Liver (tissue), 9 donors: Measurements from ENCODE around the gene PTPRN2. TPM values are rescaled to one million over a fixed set of nuclear protein-coding genes. Genes with fewer than 3 reads are reported as not detected.
A peak's percentile ranks its signal among the peaks of the same experiment; 100 is the strongest.

Source experiments
- DNase-seq: peaks from one replicate; pipeline ENCODE4 v3.0.0-alpha.2; 2017; ENCODE audit warnings: low spot score
- H3K27ac ChIP-seq, 2 donors: one replicate each; pipeline ENCODE4 v1.7.0; 2013; ENCODE audit warnings: inconsistent platforms in 2 of 2, low read length in 2 of 2, control low read depth in 1 of 2, low read depth in 1 of 2, mild to moderate bottlenecking in 1 of 2
- H3K27me3 ChIP-seq, 4 donors: one replicate each; pipeline versions ENCODE4 v1.6.1 to v1.7.0; 2013; ENCODE audit warnings: low read length in 3 of 4, inconsistent platforms in 1 of 4, mild to moderate bottlenecking in 1 of 4, moderate library complexity in 1 of 4; ENCODE audit not compliant: control insufficient read depth in 4 of 4, insufficient read depth in 4 of 4
- H3K36me3 ChIP-seq, 4 donors: one replicate each; pipeline versions ENCODE4 v1.6.1 to v1.7.0; 2013; ENCODE audit warnings: low read length in 3 of 4, mild to moderate bottlenecking in 3 of 4, low read depth in 1 of 4, moderate library complexity in 1 of 4; ENCODE audit not compliant: control insufficient read depth in 4 of 4, insufficient read depth in 3 of 4
- H3K4me1 ChIP-seq, 4 donors: one replicate each; pipeline versions ENCODE4 v1.6.1 to v1.7.0; 2013; ENCODE audit warnings: low read length in 3 of 4, mild to moderate bottlenecking in 3 of 4, moderate library complexity in 1 of 4; ENCODE audit not compliant: control insufficient read depth in 4 of 4, insufficient read depth in 4 of 4
- H3K4me3 ChIP-seq, 3 donors: one replicate each; pipeline versions ENCODE4 v1.6.1 to v1.7.0; 2013; ENCODE audit warnings: low read length in 3 of 3, control low read depth in 1 of 3, low read depth in 1 of 3, mild to moderate bottlenecking in 1 of 3
- H3K9ac ChIP-seq, 2 donors: one replicate each; pipeline ENCODE4 v1.7.0; 2013; ENCODE audit warnings: low read length in 2 of 2, mild to moderate bottlenecking in 2 of 2, moderate library complexity in 2 of 2, control low read depth in 1 of 2, low read depth in 1 of 2
- H3K9me3 ChIP-seq, 4 donors: one replicate each; pipeline versions ENCODE4 v1.6.1 to v1.7.0; 2013; ENCODE audit warnings: low read length in 3 of 4; ENCODE audit not compliant: control insufficient read depth in 4 of 4
- ATF3 ChIP-seq: IDR thresholded peaks from 2 replicates; pipeline ENCODE4 v1.6.1; 2016; ENCODE audit warnings: antibody characterized with exemption
- CTCF ChIP-seq: fragments of 150-350 bp; IDR thresholded peaks from 2 replicates; pipeline ENCODE4 v1.5.1; 2017; ENCODE audit warnings: improper control_type of control experiment, low read depth, low read length; ENCODE audit not compliant: missing input control
- EGR1 ChIP-seq, 2 donors: IDR thresholded peaks; 2 replicates each; pipeline ENCODE4 v1.6.1; 2016 to 2018; ENCODE audit warnings: antibody characterized with exemption in 2 of 2, low read depth in 2 of 2
- FOXA1 ChIP-seq: IDR thresholded peaks from 2 replicates; pipeline ENCODE4 v1.6.1; 2016; ENCODE audit warnings: antibody characterized with exemption
- FOXA2 ChIP-seq: IDR thresholded peaks from 2 replicates; pipeline ENCODE4 v1.6.1; 2016; ENCODE audit warnings: antibody characterized with exemption
- GABPA ChIP-seq, 2 donors: IDR thresholded peaks in 1 of 2; conservative IDR thresholded peaks in 1 of 2; 2 replicates each; pipeline ENCODE4 v1.6.1; 2016; ENCODE audit warnings: antibody characterized with exemption in 2 of 2, mild to moderate bottlenecking in 1 of 2, moderate library complexity in 1 of 2
- HNF4A ChIP-seq, 2 donors: conservative IDR thresholded peaks; 2 replicates each; pipeline ENCODE4 v1.6.1; 2016; ENCODE audit warnings: antibody characterized with exemption in 2 of 2, mild to moderate bottlenecking in 2 of 2
- HNF4G ChIP-seq: IDR thresholded peaks from 2 replicates; pipeline ENCODE4 v1.6.1; 2016; ENCODE audit warnings: antibody characterized with exemption
- JUND ChIP-seq, 2 donors: IDR thresholded peaks; 2 replicates each; pipeline ENCODE4 v1.6.1; 2016; ENCODE audit warnings: antibody characterized with exemption in 2 of 2
- NR2F2 ChIP-seq: IDR thresholded peaks from 2 replicates; pipeline ENCODE4 v1.6.1; 2016; ENCODE audit warnings: antibody characterized with exemption
- RAD21 ChIP-seq, 2 donors: IDR thresholded peaks; 2 replicates each; pipeline ENCODE4 v1.6.1; 2016; ENCODE audit warnings: antibody characterized with exemption in 2 of 2, mild to moderate bottlenecking in 2 of 2
- REST ChIP-seq: IDR thresholded peaks from 2 replicates; pipeline ENCODE4 v1.6.1; 2016; ENCODE audit warnings: antibody characterized with exemption, mild to moderate bottlenecking
- RXRA ChIP-seq, 2 donors: IDR thresholded peaks; 2 replicates each; pipeline ENCODE4 v1.6.1; 2017 to 2018; ENCODE audit warnings: antibody characterized with exemption in 2 of 2, mild to moderate bottlenecking in 1 of 2
- SP1 ChIP-seq: IDR thresholded peaks from 2 replicates; pipeline ENCODE4 v1.6.1; 2018; ENCODE audit warnings: antibody characterized with exemption, mild to moderate bottlenecking
- TAF1 ChIP-seq: conservative IDR thresholded peaks from 2 replicates; pipeline ENCODE4 v1.6.1; 2016; ENCODE audit warnings: antibody characterized with exemption, mild to moderate bottlenecking
- YY1 ChIP-seq: IDR thresholded peaks from 2 replicates; pipeline ENCODE4 v1.6.1; 2016; ENCODE audit warnings: antibody characterized with exemption, mild to moderate bottlenecking
- WGBS: extraction: QIAGEN DNeasy Blood & Tissue Kit; methylation state at CpG from one replicate; pipeline ENCODE4 v1.1.7; 2013; 5-methylcytosine and 5-hydroxymethylcytosine counted together
- polyA plus RNA-seq, 2 donors: library from polyadenylated mRNA; stranded (reverse) in 1 of 2; unstranded in 1 of 2; fragments of 200-250 nt in 1 of 2; fragments of >200 nt in 1 of 2; fragmentation: Nextera tagmentation in 1 of 2; extraction: Ambion mirVana in 1 of 2; gene quantifications; one replicate each; pipeline versions ENCODE4 v1.2.1 to v1.2.3, GENCODE V29; 2013 to 2015
- total RNA-seq, 2 donors: library from RNA; depleted of rRNA; stranded (reverse); fragments of >200 nt; gene quantifications; one replicate each; pipeline ENCODE4 v1.2.3, GENCODE V29; 2014
- TF ChIP-seq, protein P1 (sequence below): IDR thresholded peaks from 2 replicates; pipeline ENCODE4 v1.6.1; 2016; ENCODE audit warnings: antibody characterized with exemption
- TF ChIP-seq, protein P2 (sequence below): IDR thresholded peaks from 2 replicates; pipeline ENCODE4 v1.6.1; 2016; ENCODE audit warnings: antibody characterized with exemption
- donor health status: healthy.
- donor health status: healthy.
- donor health status: healthy.
- donor health status: healthy.
- donor health status: healthy.

The PTPRN2 gene
- total and polyA plus RNA-seq, 4 donors, result 0.75 to 1.9 (median 1.1) TPM

DNA sequence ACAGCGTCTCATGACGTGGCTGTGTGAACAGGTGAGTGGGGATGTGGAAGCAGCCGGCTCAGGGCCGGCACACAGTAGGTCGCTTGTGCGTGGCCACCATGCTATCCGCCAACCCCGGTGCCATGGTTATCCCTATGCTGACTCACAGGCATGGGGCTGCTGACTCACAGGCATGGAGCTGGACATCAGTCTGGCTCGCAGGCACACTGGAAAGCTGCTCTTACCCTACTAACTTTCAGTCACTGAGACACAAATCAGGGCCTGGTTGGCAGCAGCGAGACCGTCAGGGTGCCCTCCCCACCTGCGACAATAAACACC lies 341.9 kb downstream of the PTPRN2 start:
- 97% methylated on average over 12 of the region's 12 CpGs for WGBS
- H3K4me1 ChIP-seq, result no peaks in the 10 kb centered on the region
- H3K9ac ChIP-seq, result no peak overlapping the region
- no peak overlapping the region for H3K27ac ChIP-seq
- H3K9me3 ChIP-seq, result no peaks in the 10 kb centered on the region
- no peaks in the 10 kb centered on the region for H3K36me3 ChIP-seq
- H3K4me3 ChIP-seq, result no peak overlapping the region
- DNase-seq, result peak; percentile 16
- H3K27me3 ChIP-seq, result no peaks in the 10 kb centered on the region
- TF ChIP-seq ATF3 (no peak), NR2F2 (no peak), SP1 (no peak), RXRA (IDR thresholded peaks at IDR 0.05) (no peak), EGR1 (IDR thresholded peaks at IDR 0.05; ENCODE audit: low read depth in 2 of 2) (no peak), JUND (IDR thresholded peaks at IDR 0.05) (no peak), RAD21 (IDR thresholded peaks at IDR 0.05) (no peak), FOXA1 (no peak), TAF1 (no peak), GABPA (IDR thresholded peaks at IDR 0.05 in 1 of 2, conservative IDR thresholded peaks at IDR 0.05 in 1 of 2) (no peak), HNF4G (no peak), HNF4A (conservative IDR thresholded peaks at IDR 0.05) (no peak), REST (no peak), FOXA2 (no peak)
- TF ChIP-seq, protein P1, sequence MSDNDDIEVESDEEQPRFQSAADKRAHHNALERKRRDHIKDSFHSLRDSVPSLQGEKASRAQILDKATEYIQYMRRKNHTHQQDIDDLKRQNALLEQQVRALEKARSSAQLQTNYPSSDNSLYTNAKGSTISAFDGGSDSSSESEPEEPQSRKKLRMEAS, result no peak
- TF ChIP-seq, protein P2, sequence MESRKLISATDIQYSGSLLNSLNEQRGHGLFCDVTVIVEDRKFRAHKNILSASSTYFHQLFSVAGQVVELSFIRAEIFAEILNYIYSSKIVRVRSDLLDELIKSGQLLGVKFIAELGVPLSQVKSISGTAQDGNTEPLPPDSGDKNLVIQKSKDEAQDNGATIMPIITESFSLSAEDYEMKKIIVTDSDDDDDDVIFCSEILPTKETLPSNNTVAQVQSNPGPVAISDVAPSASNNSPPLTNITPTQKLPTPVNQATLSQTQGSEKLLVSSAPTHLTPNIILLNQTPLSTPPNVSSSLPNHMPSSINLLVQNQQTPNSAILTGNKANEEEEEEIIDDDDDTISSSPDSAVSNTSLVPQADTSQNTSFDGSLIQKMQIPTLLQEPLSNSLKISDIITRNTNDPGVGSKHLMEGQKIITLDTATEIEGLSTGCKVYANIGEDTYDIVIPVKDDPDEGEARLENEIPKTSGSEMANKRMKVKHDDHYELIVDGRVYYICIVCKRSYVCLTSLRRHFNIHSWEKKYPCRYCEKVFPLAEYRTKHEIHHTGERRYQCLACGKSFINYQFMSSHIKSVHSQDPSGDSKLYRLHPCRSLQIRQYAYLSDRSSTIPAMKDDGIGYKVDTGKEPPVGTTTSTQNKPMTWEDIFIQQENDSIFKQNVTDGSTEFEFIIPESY, result no peak

DNA sequence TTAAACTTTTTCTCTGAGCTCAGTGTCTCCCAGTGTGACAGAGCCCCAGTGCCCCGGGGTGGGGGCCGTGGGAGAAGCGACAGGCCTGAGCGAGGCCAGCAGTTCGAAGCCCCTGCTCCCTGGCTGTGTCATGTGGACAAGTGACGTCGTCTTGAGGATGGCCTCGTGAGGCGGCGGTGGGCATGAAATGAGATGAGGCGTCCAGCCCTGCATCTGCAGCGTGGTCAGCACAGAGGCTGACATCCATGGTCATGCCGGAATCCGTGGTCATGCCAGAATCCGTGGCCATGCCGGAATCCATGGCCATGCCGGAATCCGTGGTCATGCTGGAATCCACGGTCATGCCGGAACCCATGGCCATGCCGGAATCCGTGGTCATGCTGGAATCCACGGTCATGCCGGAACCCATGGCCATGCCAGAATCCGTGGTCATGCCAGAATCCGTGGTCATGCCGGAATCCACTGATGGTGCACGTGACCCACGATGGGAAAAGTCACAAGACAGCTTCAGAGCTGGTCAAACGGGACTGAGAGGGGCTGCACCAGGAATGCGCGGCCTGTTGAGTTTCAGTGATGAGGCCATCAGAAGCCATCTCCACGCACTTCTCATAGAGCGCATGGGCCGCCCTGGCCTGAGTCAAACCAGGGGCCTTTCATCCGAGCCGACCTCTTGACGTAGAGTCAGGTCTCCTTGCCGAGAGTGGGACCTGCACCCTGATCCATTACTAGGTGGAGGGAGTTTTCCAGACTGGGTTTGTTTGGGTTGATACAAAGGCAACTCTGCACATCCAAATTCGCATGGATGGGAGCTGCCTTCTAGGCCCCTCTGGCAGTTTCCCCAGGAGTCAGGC lies 342.5 kb downstream of the PTPRN2 start:
- Histone ChIP-seq H3K9me3 (no peaks in the 10 kb centered on the region), H3K27ac (no peak overlapping the region), H3K27me3 (no peaks in the 10 kb centered on the region), H3K4me3 (no peak overlapping the region), H3K36me3 (no peaks in the 10 kb centered on the region), H3K4me1 (no peaks in the 10 kb centered on the region), H3K9ac (no peak overlapping the region)
- 96% methylated on average over 40 of the region's 40 CpGs for WGBS
- DNase-seq, result peak; percentile 23
- TF ChIP-seq CTCF (no peak), YY1 (no peak), NR2F2 (no peak), GABPA (IDR thresholded peaks at IDR 0.05 in 1 of 2, conservative IDR thresholded peaks at IDR 0.05 in 1 of 2) (no peak), RAD21 (IDR thresholded peaks at IDR 0.05) (no peak), TAF1 (no peak), ATF3 (no peak), JUND (IDR thresholded peaks at IDR 0.05) (no peak)
- TF ChIP-seq, protein P2, result no peak
